Nephron progenitor cell (in vitro differentiated cells): Measurements from ENCODE around the gene SLC35G6.

Experiments used
- DNase-seq: peaks from one replicate; pipeline ENCODE4 v3.0.0; 2021
- H3K27ac Mint-ChIP-seq: 2 replicates; pipeline ENCODE4 v1.8.0; 2021; ENCODE audit warnings: mild to moderate bottlenecking, moderate library complexity, mixed read lengths
- H3K27me3 Mint-ChIP-seq: 2 replicates; pipeline ENCODE4 v1.8.0; 2021; ENCODE audit warnings: mild to moderate bottlenecking, low read depth, mixed read lengths; ENCODE audit not compliant: poor library complexity
- H3K36me3 Mint-ChIP-seq: 2 replicates; pipeline ENCODE4 v1.8.0; 2021; ENCODE audit warnings: low read depth, mixed read lengths
- H3K4me1 Mint-ChIP-seq: 2 replicates; pipeline ENCODE4 v1.8.0; 2021; ENCODE audit warnings: mixed read lengths
- H3K4me3 Mint-ChIP-seq: 2 replicates; pipeline ENCODE4 v1.8.0; 2021; ENCODE audit warnings: mild to moderate bottlenecking, moderate library complexity, mixed read lengths
- H3K9me3 Mint-ChIP-seq: 2 replicates; pipeline ENCODE4 v1.8.0; 2021; ENCODE audit warnings: mild to moderate bottlenecking, moderate library complexity, mixed read lengths
- TF ChIP-seq, protein P1 (sequence below): fragments of 200-600 bp; sonication (generic); IDR thresholded peaks from 2 replicates; pipeline ENCODE4 v1.5.0; 2021; ENCODE audit warnings: antibody characterized with exemption

The SLC35G6 gene

DNA sequence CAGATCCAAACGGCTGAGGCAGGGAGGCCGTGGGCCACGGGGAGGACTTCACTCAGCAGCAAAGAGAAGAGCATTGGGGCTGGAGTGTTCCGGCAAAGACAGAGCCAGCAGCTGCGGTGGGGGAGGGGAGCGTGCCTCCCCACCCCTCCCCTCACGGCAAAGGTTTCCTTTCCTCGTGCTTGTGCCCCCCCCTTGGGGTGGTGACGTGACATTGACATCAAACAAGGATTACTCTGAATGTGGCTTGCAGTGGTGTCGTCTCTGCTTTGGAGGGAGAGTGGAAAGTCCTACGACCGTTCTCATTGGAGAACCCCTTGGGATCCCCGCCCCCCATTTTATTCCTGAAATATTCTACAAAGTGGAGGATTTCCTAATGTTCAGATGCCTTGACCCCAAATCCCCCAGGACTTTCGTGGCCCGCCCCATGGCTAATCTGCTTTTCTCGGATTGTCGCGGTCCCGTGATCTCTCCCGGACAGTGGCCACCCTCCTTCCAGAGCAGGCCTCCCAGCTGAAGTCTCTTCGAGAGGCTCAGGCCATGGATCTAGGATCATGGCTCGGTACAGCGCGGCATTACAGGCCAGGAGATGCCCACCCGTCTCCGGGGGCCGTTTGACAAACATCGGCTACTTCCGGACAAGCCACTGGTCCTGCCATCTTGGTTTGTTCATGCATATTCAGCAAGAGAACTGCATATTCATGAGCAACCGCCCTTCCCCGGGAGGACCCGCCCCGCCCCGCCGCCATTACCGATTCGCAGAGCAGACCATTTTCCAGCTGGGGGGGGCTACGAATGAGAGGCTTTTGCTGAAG is 2.2 kb downstream of the SLC35G6 start:
- Mint-ChIP-seq H3K27ac (peak overlapping the region; percentile 100), H3K27me3 (peaks cover 3% of the 10 kb centered on the region), H3K9me3 (no peaks in the 10 kb centered on the region), H3K4me3 (peak overlapping the region; percentile 99), H3K36me3 (peaks cover 21% of the 10 kb centered on the region), H3K4me1 (peaks cover 81% of the 10 kb centered on the region)
- TF ChIP-seq, protein P1, sequence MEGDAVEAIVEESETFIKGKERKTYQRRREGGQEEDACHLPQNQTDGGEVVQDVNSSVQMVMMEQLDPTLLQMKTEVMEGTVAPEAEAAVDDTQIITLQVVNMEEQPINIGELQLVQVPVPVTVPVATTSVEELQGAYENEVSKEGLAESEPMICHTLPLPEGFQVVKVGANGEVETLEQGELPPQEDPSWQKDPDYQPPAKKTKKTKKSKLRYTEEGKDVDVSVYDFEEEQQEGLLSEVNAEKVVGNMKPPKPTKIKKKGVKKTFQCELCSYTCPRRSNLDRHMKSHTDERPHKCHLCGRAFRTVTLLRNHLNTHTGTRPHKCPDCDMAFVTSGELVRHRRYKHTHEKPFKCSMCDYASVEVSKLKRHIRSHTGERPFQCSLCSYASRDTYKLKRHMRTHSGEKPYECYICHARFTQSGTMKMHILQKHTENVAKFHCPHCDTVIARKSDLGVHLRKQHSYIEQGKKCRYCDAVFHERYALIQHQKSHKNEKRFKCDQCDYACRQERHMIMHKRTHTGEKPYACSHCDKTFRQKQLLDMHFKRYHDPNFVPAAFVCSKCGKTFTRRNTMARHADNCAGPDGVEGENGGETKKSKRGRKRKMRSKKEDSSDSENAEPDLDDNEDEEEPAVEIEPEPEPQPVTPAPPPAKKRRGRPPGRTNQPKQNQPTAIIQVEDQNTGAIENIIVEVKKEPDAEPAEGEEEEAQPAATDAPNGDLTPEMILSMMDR: no peak
- peak; percentile 89 for DNase-seq

GRCh38 chr17:7484067-7484918 is 3.0 kb downstream of the SLC35G6 start, which contains the start of gene POLR2A:
TSS of gene POLR2A (plus strand) at chr17:7484366.
- Mint-ChIP-seq H3K4me1 (peaks cover 86% of the 10 kb centered on the region), H3K36me3 (peaks cover 29% of the 10 kb centered on the region), H3K9me3 (no peaks in the 10 kb centered on the region), H3K27me3 (peaks cover 3% of the 10 kb centered on the region), H3K27ac (peak within 1 kb of the TSS; percentile 100), H3K4me3 (peak within 1 kb of the TSS; percentile 99)
- DNase-seq: peak; percentile 96
- TF ChIP-seq, protein P1: no peak

DNA sequence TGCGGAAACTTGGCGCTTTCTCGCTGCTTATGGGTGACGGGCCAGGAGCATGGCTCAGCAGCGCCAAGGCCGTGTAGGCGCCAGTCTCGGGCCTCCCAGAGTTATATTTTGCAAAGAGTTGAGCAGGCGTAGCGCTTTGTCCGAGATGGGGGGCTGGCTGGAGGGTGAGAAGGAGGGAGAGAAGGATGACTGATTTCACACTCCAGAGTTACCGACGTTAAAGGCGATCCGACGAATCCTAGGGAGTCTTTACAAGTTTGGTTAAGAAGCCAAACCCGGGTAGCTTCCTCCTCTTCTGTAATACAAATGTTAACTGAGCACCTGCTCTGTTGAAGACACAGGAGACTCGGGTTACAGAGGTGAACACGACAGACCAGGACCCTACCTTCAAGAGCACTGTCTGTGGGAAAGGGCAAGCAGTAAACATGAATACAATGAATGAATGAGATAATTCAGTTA is 3.7 kb downstream of the SLC35G6 start:
- no peak for DNase-seq
- Mint-ChIP-seq H3K27me3 (peaks cover 3% of the 10 kb centered on the region), H3K4me1 (peaks cover 83% of the 10 kb centered on the region), H3K27ac (peak overlapping the region; percentile 100), H3K9me3 (no peaks in the 10 kb centered on the region), H3K36me3 (peaks cover 35% of the 10 kb centered on the region), H3K4me3 (peak overlapping the region; percentile 99)
- TF ChIP-seq, protein P1: no peak

DNA sequence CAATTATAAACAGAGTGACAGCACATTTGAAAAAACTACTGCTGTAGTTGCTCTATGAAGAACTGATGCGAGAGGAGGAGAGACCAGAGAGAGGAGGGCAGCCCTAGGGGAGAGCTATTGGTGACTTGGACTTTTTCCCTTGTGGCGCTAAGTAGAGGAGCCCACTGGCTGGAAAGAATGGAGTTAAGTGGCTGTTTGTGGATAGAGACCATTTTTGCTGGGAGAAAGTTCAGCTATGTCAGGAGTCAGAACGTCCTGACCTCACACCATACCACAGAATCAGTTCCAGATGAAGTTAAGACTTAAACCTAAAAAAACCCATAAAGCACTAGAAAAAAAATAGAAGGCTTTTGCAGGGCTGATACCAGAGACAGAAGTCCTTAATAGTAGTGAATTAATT is 4.9 kb downstream of the SLC35G6 start:
- H3K4me3 Mint-ChIP-seq: peak overlapping the region; percentile 99
- H3K36me3 Mint-ChIP-seq: peaks cover 45% of the 10 kb centered on the region
- no peaks in the 10 kb centered on the region for H3K9me3 Mint-ChIP-seq
- TF ChIP-seq, protein P1: no peak
- peak overlapping the region; percentile 65 for H3K27ac Mint-ChIP-seq
- H3K27me3 Mint-ChIP-seq: peaks cover 3% of the 10 kb centered on the region
- no peak for DNase-seq
- H3K4me1 Mint-ChIP-seq: peaks cover 77% of the 10 kb centered on the region

DNA sequence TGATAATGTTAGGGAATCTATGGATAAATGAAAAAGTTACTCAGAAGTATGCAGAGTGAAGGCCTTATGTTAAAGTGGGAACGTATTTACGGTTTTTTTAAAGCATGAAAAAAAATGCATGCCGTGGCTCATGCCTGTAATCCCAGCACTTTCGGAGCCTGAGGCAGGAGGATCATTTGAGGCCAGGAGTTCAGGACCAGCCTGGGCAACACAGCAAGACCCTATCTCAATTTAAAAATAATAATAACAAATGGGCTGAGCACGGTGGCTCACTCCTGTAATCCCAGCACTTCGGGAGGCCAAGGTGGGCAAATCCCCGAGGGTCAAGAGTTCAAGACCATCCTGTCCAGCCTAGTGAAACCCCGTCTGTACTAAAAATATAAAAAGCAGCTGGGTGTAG is 8.9 kb downstream of the SLC35G6 start:
- TF ChIP-seq, protein P1: no peak
- Mint-ChIP-seq H3K9me3 (no peaks in the 10 kb centered on the region), H3K4me1 (peaks cover 52% of the 10 kb centered on the region), H3K4me3 (no peak overlapping the region), H3K27ac (no peak overlapping the region), H3K27me3 (peaks cover 6% of the 10 kb centered on the region), H3K36me3 (peaks cover 77% of the 10 kb centered on the region)
- DNase-seq: no peak
